ELR (cell line): ENCODE measurements around the gene KRTAP5-1.
"Not testable (repeated sequence)": the region's sequence is repeated elsewhere in the genome, so short reads cannot be mapped to it uniquely, and the experiment has no call there.

ENCODE experiments used
- DNase-seq: peaks from one replicate; pipeline ENCODE4 v3.0.0-alpha.2; 2015; ENCODE audit warnings: low read depth

The KRTAP5-1 gene

GRCh38 chr11:1584661-1585370 is at the start of gene KRTAP5-1:
TSS of gene KRTAP5-1 (minus strand) at chr11:1585283. CDS start at chr11:1585249, 34 bp downstream.
- DNase-seq, result not testable (repeated sequence)

DNA sequence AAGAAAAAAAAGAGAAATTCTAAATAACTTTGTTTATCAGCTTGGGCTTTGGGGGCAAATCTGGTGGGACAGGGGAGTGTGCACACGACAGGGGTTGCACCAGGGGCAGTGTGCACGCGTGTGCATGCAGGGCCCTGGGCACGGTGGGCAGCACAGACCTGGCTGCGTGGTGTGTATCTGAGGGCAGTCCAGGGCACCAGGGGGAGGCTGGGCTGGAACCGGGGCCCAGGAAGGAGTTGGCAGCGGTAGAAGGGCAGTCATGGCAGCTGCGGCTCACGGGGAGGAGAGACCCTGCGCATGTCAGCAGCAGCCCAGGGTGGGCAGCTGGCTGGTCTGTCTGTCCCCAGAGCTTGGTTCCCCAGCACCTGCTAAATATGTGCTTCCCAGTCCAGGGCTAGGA is 48.8 kb upstream of the KRTAP5-1 start:
- no peak for DNase-seq

- DNase-seq, result no peak
These were observed 47.1 kb upstream of the KRTAP5-1 start for GRCh38 chr11:1632053-1632714.

DNA sequence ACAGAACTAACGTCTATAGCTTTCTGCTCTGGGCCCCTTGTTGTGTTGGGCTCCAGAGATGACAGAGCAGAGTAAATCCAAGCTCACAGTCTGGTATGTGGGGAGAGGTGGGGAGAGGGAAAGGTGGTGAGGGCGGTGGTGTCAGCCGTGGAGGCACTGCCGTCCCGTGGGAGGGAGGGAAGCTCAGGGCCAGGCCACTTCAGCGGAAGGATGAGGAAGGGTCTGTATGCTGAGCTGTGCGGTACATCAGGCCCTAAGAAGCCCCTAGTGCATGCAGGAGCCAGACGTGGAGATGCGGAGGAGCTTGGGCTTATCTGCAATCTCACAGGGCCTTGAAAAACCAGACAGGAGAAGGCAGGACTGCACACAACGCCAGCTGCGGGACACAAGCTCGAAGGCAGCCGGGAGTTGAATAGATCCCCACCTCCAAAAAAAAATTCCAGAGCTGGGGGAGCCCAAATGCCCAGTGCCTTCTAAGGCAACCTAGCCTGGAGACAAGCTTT is 46.0 kb upstream of the KRTAP5-1 start:
- DNase-seq, result no peak

- no peak for DNase-seq
These were observed 45.2 kb upstream of the KRTAP5-1 start for GRCh38 chr11:1630271-1630670.

DNA sequence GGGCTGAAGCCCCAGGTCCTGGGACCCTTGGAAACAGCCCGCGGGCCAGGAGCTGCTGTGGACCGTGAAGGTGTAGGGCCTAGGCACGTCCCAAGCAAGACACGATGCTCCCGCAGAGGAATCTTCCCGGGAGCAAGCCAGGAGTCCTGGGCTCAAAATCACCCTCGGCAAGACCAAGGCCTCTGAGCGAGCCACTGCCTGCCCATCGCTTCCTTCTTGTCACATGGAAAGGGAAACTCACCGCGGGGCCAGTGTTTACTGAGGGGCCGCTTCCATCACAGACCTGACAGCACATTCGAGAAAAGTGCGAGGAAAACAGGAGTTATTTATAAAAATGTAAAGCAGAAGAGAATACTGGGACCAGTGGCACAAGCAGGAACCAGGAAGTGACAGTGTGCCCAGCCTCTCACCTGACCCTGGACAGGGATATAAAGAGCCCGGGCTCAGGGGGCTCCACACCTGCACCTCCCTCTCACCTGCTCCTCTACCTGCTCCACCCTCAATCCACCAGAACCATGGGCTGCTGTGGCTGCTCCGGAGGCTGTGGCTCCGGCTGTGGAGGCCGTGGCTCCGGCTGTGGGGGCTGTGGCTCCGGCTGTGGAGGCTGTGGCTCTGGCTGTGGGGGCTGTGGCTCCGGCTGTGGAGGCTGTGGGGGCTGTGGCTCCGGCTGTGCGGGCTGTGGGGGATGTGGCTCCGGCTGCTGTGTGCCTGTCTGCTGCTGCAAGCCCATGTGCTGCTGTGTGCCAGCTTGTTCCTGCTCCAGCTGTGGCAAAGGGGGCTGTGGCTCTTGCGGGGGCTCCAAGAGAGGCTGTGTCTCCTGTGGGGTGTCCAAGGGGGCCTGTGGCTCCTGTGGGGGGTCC is 44.5 kb upstream of the KRTAP5-1 start, which contains the start of gene KRTAP5-5:
TSS of gene KRTAP5-5 (plus strand) at position 450 of the 860 bp plus-strand sequence. CDS start at position 516, 66 bp downstream.
- no peak for DNase-seq

GRCh38 chr11:1628506-1629325 is 43.6 kb upstream of the KRTAP5-1 start:
- peak; percentile 52 for DNase-seq

GRCh38 chr11:1625541-1625940 is 40.5 kb upstream of the KRTAP5-1 start:
- no peak for DNase-seq

DNA sequence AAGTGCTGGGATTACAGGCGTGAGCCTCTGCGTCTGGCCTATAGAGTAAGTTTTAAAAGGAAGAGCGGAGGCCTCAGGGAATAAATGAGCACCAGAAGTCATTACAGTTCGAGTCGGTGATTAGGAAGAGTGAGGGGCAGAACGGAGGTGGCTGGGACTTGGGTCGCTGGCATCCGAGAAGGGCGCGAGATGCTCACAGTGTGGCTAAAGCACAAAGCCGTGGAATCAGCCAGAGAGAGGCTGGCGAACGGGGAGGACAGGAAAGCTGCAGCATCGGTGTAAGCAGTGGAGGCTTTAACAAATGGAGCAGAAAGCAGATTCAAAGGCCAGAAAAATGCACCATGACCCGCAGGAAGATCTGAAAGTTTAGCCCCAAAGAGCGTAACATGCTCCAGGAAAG is 39.5 kb upstream of the KRTAP5-1 start:
- DNase-seq, result no peak

DNA sequence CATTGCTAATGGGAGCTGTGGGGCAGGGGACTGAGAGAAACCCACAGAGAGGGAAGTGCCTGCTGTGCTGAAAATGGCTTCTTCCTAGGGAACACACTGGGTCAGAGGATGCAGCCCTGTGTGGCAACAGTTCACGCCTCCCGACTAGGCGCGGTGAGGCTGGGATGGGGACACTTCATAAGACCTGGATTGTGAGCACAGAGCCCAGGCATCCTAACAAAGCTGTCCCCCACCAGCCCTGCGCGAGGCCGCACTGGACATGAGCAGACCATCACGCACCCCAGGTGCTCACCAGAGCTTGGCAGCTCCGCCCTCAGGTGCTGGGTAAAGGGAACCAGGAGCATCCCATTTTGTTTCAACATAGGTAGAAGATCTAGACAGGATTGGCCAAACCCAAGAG is 38.6 kb upstream of the KRTAP5-1 start:
- no peak for DNase-seq

- DNase-seq, result no peak
These were observed 37.0 kb upstream of the KRTAP5-1 start, which contains the start of gene KRTAP5-4 for GRCh38 chr11:1622086-1622485. TSS of gene KRTAP5-4 (minus strand) at chr11:1622138. CDS start at chr11:1622093, 45 bp downstream.

DNA sequence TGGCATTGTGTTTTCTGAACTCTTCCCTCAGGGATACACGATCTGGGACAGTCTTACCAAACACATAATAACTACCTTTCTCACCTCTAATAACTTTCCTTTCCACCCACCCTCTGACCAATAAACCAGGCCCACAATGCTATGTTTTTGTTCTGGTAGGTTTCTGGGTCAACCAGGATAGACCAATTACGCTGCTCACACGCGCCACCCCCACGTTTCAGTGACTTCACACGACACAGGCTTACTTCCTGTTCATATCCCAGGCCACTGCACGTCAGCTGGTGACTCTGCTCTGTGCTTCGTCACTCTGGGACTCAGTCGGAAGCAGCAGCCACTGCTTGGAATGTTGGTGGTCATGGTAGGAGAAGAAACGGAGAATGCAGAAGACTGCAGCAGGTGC is 34.4 kb upstream of the KRTAP5-1 start:
- DNase-seq, result peak; percentile 24

GRCh38 chr11:1618231-1618630 is 33.1 kb upstream of the KRTAP5-1 start:
- DNase-seq, result no peak

- DNase-seq, result no peak
These were observed 23.3 kb upstream of the KRTAP5-1 start, which contains the start of gene KRTAP5-3 for GRCh38 chr11:1608363-1608762. TSS of gene KRTAP5-3 (minus strand) at chr11:1608463. CDS start at chr11:1608385, 78 bp downstream.

DNA sequence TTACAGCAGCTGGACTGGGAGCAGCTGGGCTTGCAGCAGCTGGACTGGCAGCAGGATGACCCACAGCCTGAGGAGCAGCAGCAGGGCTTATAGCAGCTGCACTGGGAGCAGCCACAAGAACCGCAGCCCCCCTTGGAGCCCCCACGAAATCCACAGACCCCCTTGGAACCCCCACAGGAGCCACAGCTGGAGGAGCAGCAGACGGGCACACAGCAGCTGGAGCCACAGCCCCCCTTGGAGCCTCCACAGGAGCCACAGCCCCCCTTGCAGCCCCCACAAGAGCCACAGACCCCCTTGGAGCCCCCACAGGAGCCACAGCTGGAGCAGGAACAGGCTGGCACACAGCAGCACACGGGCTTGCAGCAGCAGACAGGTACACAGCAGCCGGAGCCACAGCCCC is 22.8 kb upstream of the KRTAP5-1 start:
- DNase-seq, result not testable (repeated sequence)

DNA sequence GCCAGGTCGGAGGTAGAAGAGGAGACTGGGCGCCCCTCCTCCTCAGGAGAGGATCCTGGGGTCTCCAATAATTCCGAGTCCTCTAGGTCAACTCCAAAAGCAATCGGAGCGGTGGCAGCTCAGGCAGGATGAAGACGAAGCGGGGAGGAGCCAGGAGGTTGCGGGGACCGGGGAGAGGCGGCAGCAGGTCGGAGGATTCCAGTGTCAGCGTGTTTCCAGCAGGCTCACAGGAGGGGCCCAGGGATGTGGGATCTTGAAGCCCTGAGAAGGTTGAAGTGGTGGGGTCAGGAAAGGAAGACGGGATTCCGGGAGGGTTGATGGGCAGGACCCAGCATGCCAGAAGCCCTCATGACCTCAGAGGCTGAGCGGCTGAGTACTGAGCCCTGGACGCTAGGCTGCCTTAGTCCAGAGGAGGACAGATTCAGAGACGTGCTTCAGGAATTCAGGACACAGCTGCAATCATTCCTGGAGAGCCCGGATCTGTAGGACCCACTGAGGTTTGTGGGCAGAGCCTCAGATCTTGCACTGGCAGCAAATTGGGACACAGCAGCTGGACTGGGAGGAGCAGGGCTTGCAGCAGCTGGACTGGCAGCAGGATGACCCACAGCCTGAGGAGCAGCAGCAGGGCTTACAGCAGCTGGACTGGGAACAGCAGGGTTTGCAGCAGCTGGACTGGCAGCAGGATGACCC is 22.2 kb upstream of the KRTAP5-1 start:
- DNase-seq, result not testable (repeated sequence)

DNA sequence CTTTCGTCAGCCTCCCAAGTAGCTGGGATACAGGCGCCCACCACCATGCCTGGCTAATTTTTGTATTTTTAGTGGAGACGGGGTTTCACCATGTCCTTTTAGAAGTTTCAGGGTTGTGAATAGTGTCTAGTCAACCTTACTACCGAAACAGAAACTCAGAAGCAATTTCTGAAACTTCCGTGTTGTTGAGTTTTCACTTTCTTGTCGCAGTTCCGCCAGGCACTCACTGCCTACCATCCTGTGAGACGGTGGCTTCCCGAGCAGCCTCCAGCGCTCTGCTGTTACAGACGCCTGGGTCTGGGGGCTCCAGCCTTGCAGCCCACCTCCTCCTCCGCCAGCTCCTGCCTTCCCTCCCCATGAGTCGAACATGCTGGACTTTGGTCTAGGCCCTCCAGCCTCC is 20.8 kb upstream of the KRTAP5-1 start:
- DNase-seq, result not testable (repeated sequence)

- DNase-seq, result no peak
These were observed 19.6 kb upstream of the KRTAP5-1 start for GRCh38 chr11:1604711-1605110.

- no peak for DNase-seq
These were observed 19.1 kb upstream of the KRTAP5-1 start for GRCh38 chr11:1604181-1604580.

DNA sequence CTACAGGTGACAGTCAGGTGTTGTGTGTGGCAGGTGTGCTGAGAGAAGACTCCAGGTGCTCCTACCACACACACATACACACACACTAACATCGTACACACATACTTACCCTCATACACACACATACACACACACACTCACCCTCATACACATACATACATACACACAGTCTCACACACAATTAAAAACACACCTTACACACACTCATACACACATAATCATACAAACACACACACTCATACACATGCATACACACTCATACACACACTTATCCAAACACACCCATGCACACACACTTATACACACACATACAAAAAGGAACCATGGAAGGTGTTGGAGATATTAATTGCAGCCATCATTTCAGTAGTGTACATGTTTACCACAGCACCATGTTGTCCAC is 18.5 kb upstream of the KRTAP5-1 start:
- DNase-seq, result no peak

- DNase-seq, result not testable (repeated sequence)
These were observed 16.6 kb upstream of the KRTAP5-1 start for GRCh38 chr11:1601663-1602062.
